GM04503 (cell line): Measurements from ENCODE around the gene TRAPPC3.
"Not testable (repeated sequence)": the region's sequence is repeated elsewhere in the genome, so short reads cannot be mapped to it uniquely, and the experiment has no call there.

Source experiments
- DNase-seq: peaks from one replicate; pipeline ENCODE4 v3.0.0-alpha.2; 2012; ENCODE audit warnings: low read depth

TRAPPC3 gene

DNA sequence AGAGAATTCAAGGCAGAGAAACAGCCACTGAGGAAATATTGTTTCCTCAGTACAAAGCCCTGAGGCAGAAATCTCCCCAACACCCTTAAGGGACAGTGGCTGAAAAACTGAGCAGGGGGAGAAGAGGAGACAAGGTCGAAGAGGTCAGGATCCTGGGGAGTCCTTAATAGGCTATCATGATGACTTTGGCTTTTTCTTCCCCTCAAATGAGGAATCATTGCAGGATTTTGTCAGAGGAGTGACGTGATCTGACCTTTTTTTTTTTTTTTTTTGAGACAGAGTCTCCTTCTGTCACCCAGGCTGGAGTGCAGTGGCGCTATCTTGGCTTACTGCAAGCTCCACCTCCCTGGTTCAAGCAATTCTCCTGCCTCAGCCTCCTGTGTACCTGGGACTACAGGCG, 16.9 kb upstream of the TRAPPC3 start:
- DNase-seq, result no peak

DNA sequence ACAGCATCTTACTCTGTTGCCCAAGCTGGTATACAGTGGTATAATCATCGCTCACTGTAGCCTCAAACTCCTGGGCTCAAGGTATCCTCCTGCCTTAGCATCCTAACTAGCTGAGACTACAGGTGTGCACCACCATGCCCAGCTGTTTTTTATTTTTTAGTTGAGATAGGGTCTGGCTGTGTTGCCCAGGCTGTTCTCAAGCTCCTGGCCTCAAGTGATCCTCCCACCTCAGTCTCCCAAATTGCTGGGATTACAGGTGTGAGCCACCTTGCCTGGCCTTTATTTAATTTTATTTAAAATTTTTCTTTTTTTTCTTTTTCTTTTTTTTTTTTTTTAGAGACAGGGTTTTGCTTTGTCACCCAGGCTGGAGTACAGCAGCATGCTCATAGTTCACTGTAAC, 15.9 kb upstream of the TRAPPC3 start:
- no peak for DNase-seq

DNA sequence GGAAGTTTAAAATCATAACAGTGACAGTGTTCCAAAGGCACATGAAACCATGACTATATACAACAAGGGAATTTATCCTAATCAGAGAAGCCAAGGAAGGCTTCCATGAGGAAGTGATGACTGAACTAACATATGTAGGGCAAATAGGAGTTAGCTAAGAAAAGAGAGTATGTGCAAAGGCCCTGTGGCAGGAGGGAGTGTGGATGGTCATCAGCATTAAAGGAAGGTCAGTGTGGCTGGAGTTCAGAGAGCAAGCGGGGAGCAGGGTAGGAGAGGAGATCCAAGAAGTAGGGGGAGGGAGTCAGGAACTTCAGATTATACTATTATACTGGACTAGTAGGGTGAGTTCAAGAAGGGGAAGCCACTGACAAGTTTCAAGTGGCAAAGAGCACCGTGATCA, 15.1 kb upstream of the TRAPPC3 start:
- no peak for DNase-seq

DNA sequence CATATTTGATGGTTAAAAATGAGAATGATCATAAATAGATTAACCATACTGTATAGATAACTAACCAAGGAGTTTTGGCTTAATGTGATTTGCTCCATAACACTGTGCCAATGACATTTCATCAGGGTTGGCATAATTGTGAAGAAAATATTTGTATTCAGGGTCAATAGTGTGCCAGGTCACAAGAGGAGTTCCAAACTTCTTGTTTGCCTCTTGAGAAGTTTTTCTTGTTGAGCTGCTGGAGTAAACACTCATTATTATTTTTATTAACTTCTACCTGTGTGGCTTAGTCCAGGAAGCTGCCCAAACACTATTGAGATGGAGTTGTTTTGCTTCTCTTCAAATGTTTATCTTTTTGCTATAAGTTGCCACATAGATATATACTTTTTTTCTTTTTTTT, 14.1 kb upstream of the TRAPPC3 start:
- no peak for DNase-seq

DNA sequence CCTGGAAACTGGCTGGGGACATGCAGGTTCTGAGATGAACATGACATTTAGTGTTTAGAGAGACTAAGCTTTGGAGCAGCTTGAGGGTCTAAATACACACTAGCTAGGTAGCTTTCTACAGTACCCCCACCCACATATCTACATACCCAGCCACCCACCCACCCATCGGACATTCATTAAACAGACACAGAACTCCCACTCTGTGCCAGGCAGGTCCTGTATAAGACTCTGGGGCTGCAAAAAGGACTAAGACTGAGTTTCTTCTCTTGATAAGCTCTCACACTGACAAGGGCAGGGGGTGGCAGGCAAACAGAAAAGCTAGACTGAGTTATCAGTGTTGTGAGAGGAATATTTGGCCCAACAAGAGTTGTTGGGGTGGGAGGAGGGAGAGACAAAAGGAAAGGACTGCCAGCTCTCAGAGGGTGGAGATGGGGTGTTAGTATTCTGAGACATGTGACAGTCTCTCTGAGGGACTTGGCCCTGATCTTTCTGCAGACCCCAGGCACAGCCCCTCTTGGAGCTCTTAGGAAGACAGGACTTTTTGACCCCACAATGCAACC, 13.5 kb upstream of the TRAPPC3 start:
- DNase-seq, result no peak

DNA sequence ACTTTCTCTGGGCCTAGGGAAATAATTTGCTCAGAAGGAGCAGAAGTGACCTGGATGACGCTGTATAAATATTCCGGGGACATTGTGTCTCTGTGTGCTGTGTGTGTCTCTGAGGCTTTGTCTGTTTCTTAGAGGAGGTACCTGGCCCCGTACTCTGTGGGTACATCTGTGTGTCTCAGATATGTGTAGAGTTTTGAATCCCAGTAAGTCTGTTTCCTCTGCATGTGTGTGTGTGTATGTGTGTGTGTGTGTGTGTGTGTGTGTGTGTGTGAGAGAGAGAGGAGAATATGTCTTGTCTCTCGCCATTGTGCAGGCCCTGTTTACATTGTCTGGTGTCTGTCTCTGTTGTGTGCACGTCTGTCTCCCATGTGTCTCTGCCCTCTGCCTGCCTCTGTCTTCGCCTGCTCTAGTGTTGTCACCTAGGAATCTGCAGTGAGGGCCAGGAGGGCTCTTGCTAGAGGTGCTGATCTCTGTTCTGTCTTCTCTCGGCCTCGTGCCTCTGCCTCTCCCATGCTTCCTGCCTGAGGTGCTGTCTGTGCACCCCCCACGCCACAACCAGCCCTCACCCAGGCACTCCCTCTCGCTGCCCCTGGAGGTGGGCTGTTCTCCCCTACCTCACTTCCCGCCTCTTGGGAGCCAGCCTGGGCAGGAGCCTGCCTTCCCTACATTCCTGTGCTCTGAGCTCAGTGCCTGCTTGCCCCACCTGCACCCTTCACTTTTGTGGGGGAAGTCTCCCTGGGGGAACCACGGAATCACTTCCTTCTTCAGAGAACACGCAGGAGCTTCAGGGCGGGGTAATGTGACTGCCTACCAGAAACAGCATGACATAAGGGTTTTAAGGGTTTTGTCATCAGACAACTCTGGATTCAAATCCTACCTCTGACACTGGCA, 12.6 kb upstream of the TRAPPC3 start:
- DNase-seq, result no peak

DNA sequence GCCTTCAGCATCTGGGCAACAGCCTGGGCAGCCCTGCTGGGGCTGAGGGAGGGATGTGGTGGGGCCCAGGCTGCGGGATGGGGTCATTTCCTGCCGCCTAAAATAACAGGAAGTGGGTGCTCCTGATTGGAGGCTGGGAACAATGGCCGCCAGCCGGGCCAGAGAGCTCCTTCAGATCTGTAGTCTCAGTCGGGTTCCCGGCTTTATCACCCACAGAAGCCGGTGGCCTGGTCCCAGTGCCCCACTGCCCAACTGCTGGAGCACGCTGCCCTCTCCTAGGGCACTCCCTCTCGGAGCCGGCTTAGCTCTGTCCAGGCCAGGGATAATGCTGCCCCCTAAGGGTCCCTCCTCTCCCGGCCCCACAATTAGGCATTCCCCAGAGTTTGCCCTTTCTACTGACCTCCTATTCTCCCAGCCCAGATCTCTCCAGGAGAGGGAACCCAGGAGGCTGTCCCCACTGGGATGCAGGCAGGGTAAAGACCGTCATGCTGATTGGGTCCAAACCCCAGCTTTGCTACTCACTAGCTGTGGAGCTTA, 11.7 kb upstream of the TRAPPC3 start:
- no peak for DNase-seq

DNA sequence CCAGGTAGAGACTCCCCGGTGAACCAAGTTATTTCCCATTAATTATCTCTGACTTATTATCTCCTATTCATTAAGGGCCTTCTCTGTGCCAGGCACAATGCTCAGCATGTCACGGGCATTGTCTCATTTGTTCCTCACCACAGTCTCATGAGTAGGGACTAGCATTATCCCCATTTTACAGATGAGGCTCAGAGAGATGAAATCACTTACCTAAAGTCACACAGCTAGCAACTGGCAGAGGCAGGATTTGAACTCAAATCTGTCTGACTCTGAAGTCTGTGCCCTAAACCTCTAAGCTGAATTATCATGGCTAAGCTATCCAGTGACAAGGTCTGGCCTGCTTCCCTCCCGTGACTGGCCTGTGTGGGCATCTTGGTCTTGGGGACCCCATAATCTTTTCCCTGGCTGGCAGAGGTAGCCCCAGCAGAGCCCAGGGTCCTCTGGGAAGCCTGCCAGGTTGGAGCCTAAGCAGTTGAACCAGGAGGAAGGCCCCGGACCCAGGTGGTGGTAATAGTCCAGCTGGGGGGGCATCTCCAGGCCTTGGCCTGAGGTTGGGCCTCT, 11.2 kb upstream of the TRAPPC3 start:
- no peak for DNase-seq

DNA sequence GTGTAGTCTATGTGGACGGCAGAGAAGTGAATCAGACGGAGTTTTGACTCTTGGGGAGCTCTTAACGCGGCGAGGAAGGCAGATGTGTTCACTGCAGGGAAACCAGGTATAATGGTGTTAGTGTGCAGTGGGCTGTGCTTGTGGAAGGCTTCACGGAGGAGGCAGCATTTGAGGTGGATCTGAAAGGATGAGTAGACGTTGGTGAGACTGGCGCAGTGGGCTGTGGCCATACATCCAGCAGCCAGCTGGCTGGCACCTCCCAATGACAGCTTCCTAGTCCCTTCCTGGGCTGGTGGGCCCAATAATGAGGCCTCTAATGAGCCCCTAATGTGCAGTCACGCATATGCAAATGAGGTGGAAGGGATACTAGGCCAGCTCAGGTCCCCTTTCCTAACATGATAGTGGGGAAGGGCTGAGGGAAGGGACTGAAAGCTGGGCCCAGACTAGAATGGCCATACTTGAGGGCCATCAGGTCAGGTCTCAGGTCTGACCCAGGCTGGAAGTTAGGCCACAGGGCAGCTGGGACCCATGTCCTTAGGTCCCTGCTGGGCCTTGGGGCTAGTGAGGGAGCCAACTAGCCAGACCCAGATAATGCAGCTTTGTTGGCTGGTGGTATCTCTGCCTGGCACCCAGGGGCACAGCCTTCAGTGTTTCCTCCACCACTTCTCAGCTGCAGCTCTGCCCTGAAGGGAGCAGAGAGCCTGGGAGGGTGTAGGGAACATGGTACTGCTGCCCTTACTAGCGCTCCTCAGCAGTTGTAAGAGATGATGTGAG, 10.5 kb upstream of the TRAPPC3 start:
- DNase-seq, result no peak

DNA sequence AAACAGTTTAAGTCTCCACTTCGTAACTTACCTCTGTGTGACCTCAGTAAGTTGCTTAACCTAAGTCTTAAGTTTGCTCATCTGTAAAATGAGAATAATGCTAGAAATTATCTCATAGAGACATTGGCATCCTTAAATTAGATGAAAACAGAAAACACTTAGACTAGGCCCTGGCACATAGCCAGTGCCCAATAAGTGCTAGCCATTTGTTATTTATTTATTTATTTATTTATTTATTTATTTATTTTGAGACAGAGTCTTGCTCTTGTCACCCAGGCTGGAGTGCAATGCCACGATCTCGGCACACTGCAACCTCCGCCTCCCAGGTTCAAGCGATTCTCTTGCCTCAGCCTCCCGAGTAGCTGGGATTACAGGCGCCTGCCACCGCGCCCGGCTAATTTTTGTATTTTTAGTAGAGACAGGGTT, 9.6 kb upstream of the TRAPPC3 start:
- not testable (repeated sequence) for DNase-seq

DNA sequence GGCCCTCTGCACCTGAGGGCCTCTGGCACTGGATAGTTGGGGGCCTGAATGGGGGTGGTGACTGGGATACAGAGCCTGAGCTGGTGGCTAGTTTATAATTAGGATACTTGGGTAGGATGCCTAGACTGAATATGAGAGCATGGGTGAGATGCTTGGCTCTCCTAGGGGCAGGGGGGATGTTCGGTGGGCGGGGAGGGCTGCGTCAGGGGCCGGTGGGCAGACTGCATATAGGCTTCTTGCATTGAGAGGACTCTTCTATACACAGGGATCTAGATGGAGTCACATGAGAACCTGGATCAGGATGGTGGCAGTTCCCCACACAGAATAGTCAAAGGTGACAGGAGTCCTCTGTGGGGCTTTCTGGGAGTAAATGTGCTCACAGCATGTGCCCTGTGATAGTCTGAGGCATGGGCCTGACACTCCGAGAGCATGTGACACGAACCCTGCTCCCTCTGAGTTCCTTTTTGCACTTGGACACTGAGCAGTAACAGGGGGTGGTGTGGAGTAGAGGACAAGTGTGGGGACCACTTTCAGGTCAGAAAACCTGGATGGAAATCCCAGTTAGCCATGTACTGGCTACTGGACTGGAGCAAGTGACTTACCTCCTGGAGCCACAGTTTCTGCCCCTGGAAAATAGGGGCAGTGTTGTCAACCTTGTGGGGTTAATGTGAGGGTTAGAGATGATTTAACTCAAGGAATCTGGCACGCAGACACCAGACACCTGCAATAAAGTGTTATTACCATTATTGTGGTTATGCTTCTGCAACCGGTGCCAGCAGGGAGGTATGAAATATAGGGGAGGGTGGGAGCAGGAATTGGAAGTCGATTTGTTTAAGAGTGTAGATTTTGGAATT, 8.9 kb upstream of the TRAPPC3 start:
- DNase-seq, result no peak

DNA sequence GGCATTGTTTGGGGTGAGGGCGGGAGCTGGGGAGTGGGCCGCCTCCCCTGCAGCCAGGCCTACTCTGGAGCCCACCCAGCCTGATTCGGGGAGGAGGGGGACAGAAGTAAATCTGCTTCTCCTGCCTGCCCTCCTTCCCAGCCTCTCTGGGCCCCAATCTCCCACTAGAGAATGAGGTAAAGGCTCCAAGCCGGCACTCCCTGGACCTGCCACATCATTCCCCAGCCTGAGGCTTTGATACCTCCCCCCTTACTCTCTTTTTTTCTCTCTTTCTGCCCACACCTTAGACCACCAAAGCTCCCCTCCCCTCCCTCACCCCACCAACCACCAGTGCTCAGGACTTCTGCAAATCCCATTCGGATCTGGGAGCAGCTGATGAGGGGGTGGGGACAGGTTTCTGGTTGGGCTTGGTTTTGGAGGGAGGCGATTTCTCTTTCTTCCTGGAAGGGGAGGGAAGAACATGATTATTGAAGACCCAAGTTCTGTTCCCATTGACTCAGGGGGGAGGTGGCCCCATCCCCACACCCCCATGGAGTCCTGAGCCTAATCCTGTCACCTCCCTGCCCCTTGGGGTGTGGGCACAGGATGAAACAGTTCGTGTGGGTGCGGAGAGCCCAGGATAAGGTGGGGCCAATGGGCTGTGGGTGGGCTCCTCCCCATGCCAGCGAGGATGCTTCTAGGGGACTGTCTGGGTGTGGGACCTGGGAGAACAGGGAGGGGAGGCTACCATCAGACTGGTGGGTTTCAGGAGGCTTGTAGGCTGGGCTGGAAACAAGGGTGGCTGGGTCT, 8.0 kb upstream of the TRAPPC3 start:
- no peak for DNase-seq

DNA sequence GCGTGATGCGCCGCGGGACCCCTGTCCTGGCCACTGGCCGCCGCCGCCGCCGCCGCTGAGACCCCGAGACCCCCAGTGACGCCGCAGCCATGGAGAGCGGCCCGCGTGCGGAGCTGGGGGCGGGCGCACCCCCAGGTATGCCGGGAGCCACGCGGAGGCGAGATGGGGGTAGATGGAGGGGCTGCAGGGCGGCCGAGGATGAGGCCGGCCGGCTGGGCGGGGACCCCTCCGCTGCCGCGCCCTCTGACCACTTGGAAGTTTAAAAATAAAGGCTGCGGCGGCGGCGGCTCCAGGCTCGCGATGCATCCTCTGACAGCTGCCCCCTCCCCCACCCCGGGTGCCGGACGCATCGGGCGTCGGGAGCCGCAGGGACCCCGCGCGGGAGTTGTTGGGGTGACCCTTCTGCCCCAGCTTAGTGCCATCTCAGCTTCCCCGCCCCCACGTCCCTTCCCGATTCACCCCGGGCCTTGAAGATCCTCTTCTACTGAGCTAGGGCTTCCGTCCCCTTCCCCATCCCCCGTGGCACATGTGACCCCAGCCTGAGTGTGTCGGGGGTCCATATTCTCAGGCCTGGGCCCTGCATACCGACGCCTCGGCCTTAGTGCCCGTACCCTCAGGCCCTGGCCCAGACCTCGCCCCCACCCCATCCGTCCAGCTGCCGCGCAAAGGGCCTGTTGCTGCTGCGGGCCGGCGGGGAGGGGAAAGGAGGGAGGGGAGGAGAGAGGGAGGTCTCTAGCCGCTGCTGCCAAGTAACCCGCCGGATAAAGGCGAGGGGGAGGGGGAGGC, 7.2 kb upstream of the TRAPPC3 start:
- no peak for DNase-seq

DNA sequence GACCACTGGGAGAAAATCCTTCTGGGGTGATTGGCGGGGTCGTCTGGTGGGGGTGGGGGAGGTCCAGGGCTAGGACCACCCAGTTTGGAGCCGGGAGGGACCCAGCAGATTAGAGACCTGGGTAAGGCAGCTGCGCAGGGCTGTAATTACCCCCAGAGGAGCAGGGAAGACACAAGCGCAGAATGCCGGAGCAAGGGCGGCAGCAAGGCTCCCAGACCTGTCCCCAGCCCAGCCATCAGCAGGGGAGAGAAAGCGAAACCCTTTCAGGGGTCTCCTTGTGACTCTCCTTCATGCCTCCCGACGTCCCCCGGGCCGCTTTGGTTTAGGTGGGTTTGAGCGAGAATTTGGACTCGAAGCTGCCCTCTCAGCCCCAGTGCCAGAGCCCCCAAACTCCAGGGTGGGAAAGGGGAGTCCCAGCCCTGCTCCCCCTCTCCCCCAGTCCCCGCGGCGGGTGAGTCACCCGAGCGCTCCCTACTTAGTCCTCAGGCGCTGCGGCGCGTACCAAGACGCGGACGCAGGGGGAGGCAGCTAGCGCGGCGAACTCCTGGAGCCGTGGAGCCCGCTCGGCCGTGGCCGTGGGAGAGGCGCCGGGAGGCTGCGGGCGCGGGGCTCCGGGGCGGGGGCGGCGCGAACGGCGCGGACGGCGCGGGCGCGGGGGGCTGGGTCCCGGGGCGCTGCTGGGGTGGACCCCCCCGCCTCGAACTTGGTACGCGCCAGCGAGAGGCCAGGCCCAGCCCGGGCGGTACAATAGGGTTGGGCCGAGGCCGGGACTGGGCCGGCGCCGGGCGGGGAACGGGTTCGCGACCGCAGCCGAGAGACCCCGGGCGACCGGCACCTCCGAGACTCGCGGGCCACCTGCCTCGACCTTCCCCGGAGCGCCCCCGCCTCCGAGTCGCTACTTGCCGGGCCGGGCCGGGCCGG, 6.4 kb upstream of the TRAPPC3 start, which contains the start of gene MAP7D1:
MAP7D1 (plus strand) TSS at position 753 of the 921 bp plus-strand sequence. CDS start 258 bp downstream, outside the sequence.
- DNase-seq, result no peak

DNA sequence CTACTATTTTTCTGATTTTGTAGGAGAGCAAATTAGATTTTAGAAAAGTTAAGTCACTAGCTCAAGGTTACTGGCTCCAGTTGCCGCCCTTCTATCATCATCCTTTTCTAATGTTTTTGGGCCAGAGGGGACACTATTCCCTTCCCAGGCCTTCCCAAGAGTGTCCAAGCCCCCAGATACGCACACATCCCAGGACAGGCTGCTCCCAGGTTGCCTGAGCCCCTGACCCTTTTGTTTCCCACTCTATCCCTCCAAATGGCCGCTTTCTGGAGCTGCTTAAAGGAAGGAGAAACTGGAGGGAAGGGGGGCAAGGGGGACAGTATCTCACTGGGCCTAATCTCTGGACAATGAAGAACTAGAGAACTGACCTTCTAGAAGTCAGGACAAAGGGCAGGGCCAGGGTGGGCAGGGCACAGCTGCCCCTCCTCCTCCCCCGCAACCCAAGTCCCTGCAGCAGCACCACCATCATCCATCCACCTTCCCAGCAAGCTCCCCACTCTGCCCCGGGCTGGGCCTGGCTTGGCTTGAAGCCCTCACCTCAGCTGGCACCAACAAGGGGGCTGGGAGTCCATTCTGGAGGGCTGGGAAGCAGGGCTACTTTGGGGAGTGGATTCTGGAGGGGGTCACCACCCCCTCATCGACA, 5.6 kb upstream of the TRAPPC3 start:
- DNase-seq, result no peak

DNA sequence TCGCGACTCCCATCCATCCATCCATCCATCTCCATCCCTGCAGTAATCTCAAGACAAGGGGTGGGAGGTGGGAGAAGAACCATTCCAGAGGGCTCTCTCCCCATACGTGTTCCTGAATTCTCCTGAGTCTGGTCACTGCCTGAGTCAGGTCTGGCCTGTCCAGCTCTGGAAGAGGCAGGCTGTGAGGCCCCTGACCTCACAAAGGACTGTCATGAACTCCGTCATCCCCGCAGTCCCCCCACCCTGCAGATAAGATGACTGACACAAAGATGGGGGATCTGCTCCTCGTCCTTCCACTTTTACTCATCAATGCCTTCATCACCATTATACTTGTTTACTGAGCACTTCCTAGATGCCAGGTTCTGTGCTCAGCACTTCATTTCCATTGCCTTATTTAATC, 5.0 kb upstream of the TRAPPC3 start:
- no peak for DNase-seq

DNA sequence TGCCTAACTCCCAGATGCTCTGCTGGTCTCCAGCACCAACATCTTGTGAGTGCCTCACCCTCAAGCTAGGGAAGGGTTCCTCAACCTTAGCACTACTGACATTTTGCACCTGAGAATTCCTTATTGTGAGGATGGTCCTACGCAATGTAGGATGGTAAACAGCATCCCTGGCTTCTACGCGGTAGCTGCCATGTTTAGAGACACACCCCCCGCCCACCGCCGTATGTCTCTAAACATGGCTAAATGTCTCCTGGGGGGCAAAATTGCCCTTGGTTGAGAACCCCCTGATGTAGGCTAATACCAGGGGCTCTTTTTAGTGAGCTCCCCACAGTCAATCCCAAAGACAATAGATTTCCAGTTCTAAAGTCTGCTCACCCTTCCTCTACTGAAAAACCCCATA, 4.2 kb upstream of the TRAPPC3 start:
- DNase-seq, result no peak

DNA sequence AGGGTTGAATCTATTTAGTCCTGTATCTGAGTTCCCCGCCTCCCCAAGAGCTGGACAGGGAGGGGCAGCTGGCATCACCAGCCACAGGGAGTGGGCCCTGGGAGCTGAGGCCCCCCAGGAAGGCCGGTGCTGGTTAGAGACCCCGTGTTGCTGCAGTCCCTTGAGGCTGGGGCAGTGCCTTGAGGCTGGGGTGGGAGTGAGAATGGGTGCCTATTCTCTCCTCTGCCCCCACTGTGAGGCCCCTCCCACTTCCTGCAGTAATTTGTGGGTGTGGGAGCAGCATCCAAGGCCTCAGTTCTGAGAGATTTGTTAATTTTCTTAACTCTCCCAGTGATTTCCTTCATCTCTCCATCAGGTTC, 2.5 kb upstream of the TRAPPC3 start:
- no peak for DNase-seq
